ENCODE results near the gene FOXRED2.

GRCh38 chr22:36552289-36552688 lies 45.4 kb upstream of the FOXRED2 start:
- no peak for TF ChIP-seq CTCF (IDR thresholded peaks at IDR 0.05)
- TF ChIP-seq EZH2 (IDR thresholded peaks at IDR 0.05): no peak

Data from neural progenitor cell (in vitro differentiated cells).